MCF 10A (cell line): ENCODE data around the gene ESM1. TPM values are rescaled to one million over a fixed set of nuclear protein-coding genes. Genes with fewer than 3 reads are reported as not detected.

Source experiments
- BruUV-seq: library from RNA; stranded (reverse); fragments of 400-500 nt; replicated peaks from 2 replicates; lab custom pipeline; 2021; lab: Mats Ljungman, UMichigan
- CTCF ChIA-PET: fragments of 300-600 bp; sonication (Branson Sonifier 250); formaldehyde crosslinking; extraction: SDS; loops from one replicate; lab custom pipeline; 2021; ENCODE audit warnings: antibody characterized with exemption, inconsistent platforms; lab: Yijun Ruan, JAX
- POLR2A ChIA-PET: fragments of 300-600, 350-650 bp; sonication (Branson Sonifier 250); formaldehyde crosslinking; extraction: SDS; loops from one replicate; lab custom pipeline; 2020; ENCODE audit warnings: antibody characterized with exemption, inconsistent platforms; lab: Yijun Ruan, JAX
- DNase-seq: peaks from one replicate; pipeline ENCODE4 v3.0.0-alpha.2; 2018; ENCODE audit not compliant: unreplicated experiment
- H3K27ac Mint-ChIP-seq: one replicate; pipeline ENCODE4 v1.8.0; 2022; ENCODE audit warnings: mild to moderate bottlenecking, low read depth, mixed read lengths; ENCODE audit not compliant: unreplicated experiment
- H3K27me3 Mint-ChIP-seq: one replicate; pipeline ENCODE4 v1.8.0; 2022; ENCODE audit warnings: mixed read lengths; ENCODE audit not compliant: insufficient read depth, unreplicated experiment
- H3K36me3 Mint-ChIP-seq: one replicate; pipeline ENCODE4 v1.8.0; 2022; ENCODE audit warnings: mild to moderate bottlenecking, moderate library complexity, mixed read lengths; ENCODE audit not compliant: insufficient read depth, unreplicated experiment
- H3K4me1 Mint-ChIP-seq: one replicate; pipeline ENCODE4 v1.8.0; 2022; ENCODE audit warnings: mixed read lengths; ENCODE audit not compliant: insufficient read depth, unreplicated experiment
- H3K4me3 Mint-ChIP-seq: one replicate; pipeline ENCODE4 v1.8.0; 2022; ENCODE audit warnings: mild to moderate bottlenecking, moderate library complexity, mixed read lengths; ENCODE audit not compliant: unreplicated experiment
- H3K9me3 Mint-ChIP-seq: one replicate; pipeline ENCODE4 v1.8.0; 2022; ENCODE audit warnings: mixed read lengths; ENCODE audit not compliant: unreplicated experiment
- intact Hi-C: fragments of 100-400 bp; cut with micrococcal nuclease; formaldehyde crosslinking; loops from 2 replicates; pipeline ENCODE4 v1.14.1; 2022
- total RNA-seq: library from RNA; stranded (reverse); gene quantifications from 2 replicates; pipeline ENCODE4 v1.2.3, GENCODE V29; 2022
- TF ChIP-seq, protein P1 (sequence below): fragments of 200-600 bp; IDR thresholded peaks from one replicate; pipeline ENCODE4 v1.8.0; 2022; ENCODE audit warnings: antibody characterized with exemption, mild to moderate bottlenecking; ENCODE audit not compliant: unreplicated experiment

Gene ESM1
- total RNA-seq, 1 experiment from 2014 or later, result not detected

DNA sequence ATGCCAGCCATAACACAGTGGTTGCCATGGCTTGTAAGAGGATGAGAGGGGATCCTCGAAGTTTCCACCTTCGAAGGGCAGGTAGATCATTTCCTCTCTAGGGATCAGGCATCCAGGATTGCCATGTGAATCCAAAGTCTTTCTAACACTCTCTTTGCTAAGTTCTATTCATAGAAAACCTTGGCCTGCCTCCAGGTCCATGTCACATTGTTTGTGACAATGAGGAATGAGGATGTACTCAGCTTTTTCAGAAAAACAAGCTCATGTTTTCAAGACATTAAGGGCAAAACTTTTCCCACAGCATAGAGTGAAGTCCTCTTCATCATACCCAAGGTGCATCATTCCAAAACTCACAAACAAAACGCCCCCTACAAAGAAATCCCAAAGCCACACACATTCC is 19.6 kb downstream of the ESM1 start:
- Mint-ChIP-seq H3K4me3 (no peak overlapping the region), H3K27ac (no peak overlapping the region)
- intact Hi-C loops, result no loop called here

DNA sequence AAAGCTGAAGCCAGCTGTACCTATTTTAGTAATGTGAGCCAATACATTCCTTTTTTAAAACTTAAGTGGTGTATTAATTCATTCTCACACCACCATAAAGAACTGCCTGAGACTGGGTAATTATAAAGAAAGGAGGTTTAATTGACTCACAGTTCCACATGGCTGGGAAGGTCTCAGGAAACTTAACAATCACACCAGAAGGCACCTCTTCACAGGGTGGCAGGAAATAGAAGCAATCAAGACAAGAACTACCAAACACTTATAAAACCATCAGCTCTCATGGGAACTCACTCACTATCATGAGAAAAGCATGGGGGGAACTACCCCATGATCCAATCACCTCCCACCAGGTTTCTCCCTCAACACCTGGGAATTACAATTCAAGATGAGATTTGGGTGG is 21.0 kb downstream of the ESM1 start:
- TF ChIP-seq, protein P1, sequence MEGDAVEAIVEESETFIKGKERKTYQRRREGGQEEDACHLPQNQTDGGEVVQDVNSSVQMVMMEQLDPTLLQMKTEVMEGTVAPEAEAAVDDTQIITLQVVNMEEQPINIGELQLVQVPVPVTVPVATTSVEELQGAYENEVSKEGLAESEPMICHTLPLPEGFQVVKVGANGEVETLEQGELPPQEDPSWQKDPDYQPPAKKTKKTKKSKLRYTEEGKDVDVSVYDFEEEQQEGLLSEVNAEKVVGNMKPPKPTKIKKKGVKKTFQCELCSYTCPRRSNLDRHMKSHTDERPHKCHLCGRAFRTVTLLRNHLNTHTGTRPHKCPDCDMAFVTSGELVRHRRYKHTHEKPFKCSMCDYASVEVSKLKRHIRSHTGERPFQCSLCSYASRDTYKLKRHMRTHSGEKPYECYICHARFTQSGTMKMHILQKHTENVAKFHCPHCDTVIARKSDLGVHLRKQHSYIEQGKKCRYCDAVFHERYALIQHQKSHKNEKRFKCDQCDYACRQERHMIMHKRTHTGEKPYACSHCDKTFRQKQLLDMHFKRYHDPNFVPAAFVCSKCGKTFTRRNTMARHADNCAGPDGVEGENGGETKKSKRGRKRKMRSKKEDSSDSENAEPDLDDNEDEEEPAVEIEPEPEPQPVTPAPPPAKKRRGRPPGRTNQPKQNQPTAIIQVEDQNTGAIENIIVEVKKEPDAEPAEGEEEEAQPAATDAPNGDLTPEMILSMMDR, result no peak
- Mint-ChIP-seq H3K36me3 (no peaks in the 10 kb centered on the region), H3K4me1 (no peaks in the 10 kb centered on the region), H3K9me3 (no peaks in the 10 kb centered on the region), H3K4me3 (no peak overlapping the region), H3K27me3 (peaks cover 71% of the 10 kb centered on the region), H3K27ac (no peak overlapping the region)
- CTCF ChIA-PET, result interaction anchor here (0.6 to 2.7 kb wide), 3 partner anchors 20 to 188 kb away, joined by 3 to 23 read pairs (median 3); no protein-coding TSS in a partner anchor
- intact Hi-C loops, result no loop called here
- POLR2A ChIA-PET, result no interaction called here
- no peak for DNase-seq
- no TSS peak for BruUV-seq

More for the DNA sequence above, 19.6 kb downstream of the ESM1 start:
- DNase-seq, result no peak
- TF ChIP-seq, protein P1, result no peak
- POLR2A ChIA-PET, result no interaction called here
- CTCF ChIA-PET, result interaction anchor here (0.6 to 2.7 kb wide), 4 partner anchors 8 to 194 kb away, joined by 3 to 23 read pairs (median 4); partner anchors contain the start of gene GPX8
- no peaks in the 10 kb centered on the region for H3K9me3 Mint-ChIP-seq
- no TSS peak for BruUV-seq
- H3K36me3 Mint-ChIP-seq, result no peaks in the 10 kb centered on the region
- peaks cover 71% of the 10 kb centered on the region for H3K27me3 Mint-ChIP-seq
- H3K4me1 Mint-ChIP-seq, result no peaks in the 10 kb centered on the region

DNA sequence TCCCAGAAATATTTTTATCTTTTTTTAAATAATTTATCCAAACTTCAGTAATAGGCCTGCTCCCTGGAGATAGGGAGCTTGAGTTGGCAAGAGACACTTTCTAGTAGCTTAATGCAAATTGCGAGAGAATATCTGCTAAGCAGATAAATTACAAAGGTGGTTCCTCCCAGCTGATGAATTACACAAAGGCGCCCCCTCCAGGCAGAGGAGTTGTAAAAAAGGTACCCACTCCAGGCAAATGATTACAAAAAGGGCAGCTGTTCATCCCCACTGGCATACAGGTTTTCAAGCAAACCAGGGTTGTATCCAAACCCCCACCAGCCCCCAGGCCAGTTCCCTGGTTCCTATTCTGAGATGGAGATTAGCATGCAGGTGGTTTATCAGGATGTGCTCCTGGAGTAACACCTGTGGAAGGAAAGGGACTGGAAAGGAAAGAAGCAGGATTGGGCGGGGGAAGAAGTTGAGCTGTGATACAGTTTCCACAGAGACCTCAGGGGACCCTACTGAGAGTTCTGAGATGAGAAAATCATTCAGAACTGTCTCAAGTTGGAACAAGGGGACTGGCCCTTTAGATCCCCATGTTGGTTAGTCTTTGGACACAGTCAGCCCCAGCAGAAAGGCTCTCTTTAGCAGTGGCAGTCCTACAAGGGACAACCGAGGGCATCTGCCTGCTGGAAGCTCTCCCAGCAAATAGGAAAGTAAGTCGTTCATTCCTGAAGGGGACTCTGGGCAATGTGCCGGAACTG is 25.5 kb downstream of the ESM1 start:
- Mint-ChIP-seq H3K9me3 (no peaks in the 10 kb centered on the region), H3K27me3 (peaks cover 70% of the 10 kb centered on the region), H3K4me3 (no peak overlapping the region), H3K4me1 (no peaks in the 10 kb centered on the region), H3K27ac (no peak overlapping the region), H3K36me3 (no peaks in the 10 kb centered on the region)
- ChIA-PET POLR2A (interaction anchor here (1.2 kb wide), 1 partner anchor 30 kb away, joined by 5 read pairs; no protein-coding TSS in a partner anchor), CTCF (interaction anchor here (1.0 to 5.2 kb wide), 2 partner anchors 16 to 54 kb away, joined by 3 to 31 read pairs; no protein-coding TSS in a partner anchor)
- peak; percentile 50 for DNase-seq
- TF ChIP-seq, protein P1, result peak; percentile 15
- no TSS peak for BruUV-seq
- intact Hi-C loops, result no loop called here

DNA sequence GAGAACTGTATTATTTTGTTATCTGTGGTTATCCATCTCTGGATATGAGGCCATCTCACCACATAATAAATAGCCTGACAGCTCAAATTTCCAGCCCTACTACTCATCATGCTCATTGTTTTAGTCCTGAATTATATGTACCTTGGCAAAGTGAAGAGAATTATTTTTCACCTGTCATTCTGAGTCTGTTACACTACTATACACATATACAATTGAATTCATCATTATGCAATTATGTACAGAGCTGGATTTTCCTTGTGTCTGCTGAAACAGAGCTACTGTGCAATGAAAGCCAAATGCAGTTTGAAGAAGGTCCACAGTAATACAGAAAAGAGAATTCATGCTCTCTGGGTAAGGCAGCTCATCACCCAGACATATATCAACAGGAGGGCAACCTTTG is 28.5 kb downstream of the ESM1 start:
- no peak overlapping the region for H3K27ac Mint-ChIP-seq
- intact Hi-C loops, result no loop called here
- POLR2A ChIA-PET, result interaction anchor here (0.6 to 1.2 kb wide), 2 partner anchors 173 to 276 kb away, joined by 3 to 4 read pairs; partner anchors contain the start of gene CCNO
- no TSS peak for BruUV-seq
- H3K27me3 Mint-ChIP-seq, result peaks cover 66% of the 10 kb centered on the region
- TF ChIP-seq, protein P1, result no peak
- H3K36me3 Mint-ChIP-seq, result no peaks in the 10 kb centered on the region
- H3K4me3 Mint-ChIP-seq, result no peak overlapping the region
- H3K9me3 Mint-ChIP-seq, result no peaks in the 10 kb centered on the region
- DNase-seq, result no peak
- H3K4me1 Mint-ChIP-seq, result no peaks in the 10 kb centered on the region
- CTCF ChIA-PET, result interaction anchor here (0.6 to 5.2 kb wide), 3 partner anchors 13 to 203 kb away, joined by 3 to 31 read pairs (median 3); partner anchors contain the start of gene GPX8
